Retinal pigment epithelial cell (primary cell): ENCODE measurements around the gene CRIM1.
"Not testable (repeated sequence)": the region's sequence is repeated elsewhere in the genome, so short reads cannot be mapped to it uniquely, and the experiment has no call there.

Experiments used
- DNase-seq: peaks from one replicate; pipeline ENCODE4 v3.0.0-alpha.2; 2010; ENCODE audit warnings: low read depth
- H3K4me3 ChIP-seq: 2 replicates; pipeline ENCODE4 v1.5.1; 2011; ENCODE audit warnings: mild to moderate bottlenecking, low read length, control low read depth, moderate library complexity
- CTCF ChIP-seq: conservative IDR thresholded peaks from 2 replicates; pipeline ENCODE4 v1.5.1; 2011; ENCODE audit warnings: low read depth, low read length, control low read depth, inconsistent platforms

Gene CRIM1

GRCh38 chr2:36355151-36355889 lies at the start of gene CRIM1:
TSS of gene CRIM1 (plus strand) at chr2:36355778. CDS start at chr2:36356293, 515 bp downstream.
- no peak for TF ChIP-seq CTCF
- peak within 1 kb of the TSS; percentile 96 for H3K4me3 ChIP-seq
- DNase-seq: peak; percentile 75

GRCh38 chr2:36307441-36307840 lies 48.1 kb upstream of the CRIM1 start:
- DNase-seq: no peak
- no peak for TF ChIP-seq CTCF
- no peak overlapping the region for H3K4me3 ChIP-seq

- DNase-seq, H3K4me3 ChIP-seq: not testable (repeated sequence)
Measured at GRCh38 chr2:36310444-36310843, 45.1 kb upstream of the CRIM1 start.

- TF ChIP-seq CTCF: no peak
- no peak for DNase-seq
- no peak overlapping the region for H3K4me3 ChIP-seq
Measured at GRCh38 chr2:36318547-36318946, 37.0 kb upstream of the CRIM1 start.

- H3K4me3 ChIP-seq: no peak overlapping the region
- DNase-seq: peak; percentile 30
- TF ChIP-seq CTCF: peak; percentile 80
Measured at GRCh38 chr2:36322108-36322507, 33.5 kb upstream of the CRIM1 start.

- H3K4me3 ChIP-seq: no peak overlapping the region
- no peak for DNase-seq
- no peak for TF ChIP-seq CTCF
Measured at GRCh38 chr2:36326286-36326685, 29.3 kb upstream of the CRIM1 start.

- no peak for DNase-seq
- H3K4me3 ChIP-seq: no peak overlapping the region
- TF ChIP-seq CTCF: no peak
Measured at GRCh38 chr2:36329251-36329650, 26.3 kb upstream of the CRIM1 start.
